Measurements from ENCODE around the gene SLC2A9.
"Not testable (repeated sequence)": the region's sequence is repeated elsewhere in the genome, so short reads cannot be mapped to it uniquely, and the experiment has no call there.

Gene SLC2A9

DNA sequence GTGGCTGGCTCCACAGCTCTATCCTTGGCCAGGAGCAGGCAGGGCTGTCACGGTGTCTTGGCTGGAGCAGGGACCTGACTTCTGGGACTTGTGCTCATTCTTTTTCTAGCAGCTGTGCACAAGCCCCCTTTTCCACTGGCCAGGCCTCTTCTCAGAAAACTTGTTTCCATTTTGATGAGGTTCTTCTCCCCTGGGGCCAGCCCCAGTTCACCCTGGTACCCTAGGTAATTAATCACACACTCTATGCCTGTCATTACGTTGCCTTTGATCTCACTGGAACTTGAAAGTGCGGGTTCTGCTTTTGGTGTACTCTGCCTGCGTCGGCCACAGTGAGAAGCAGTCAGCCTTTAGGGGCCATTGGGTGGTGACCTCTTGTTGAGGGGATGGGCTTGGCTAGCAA lies 213.2 kb downstream of the SLC2A9 start:
- no peak for ATAC-seq
- TF ChIP-seq, protein P1, sequence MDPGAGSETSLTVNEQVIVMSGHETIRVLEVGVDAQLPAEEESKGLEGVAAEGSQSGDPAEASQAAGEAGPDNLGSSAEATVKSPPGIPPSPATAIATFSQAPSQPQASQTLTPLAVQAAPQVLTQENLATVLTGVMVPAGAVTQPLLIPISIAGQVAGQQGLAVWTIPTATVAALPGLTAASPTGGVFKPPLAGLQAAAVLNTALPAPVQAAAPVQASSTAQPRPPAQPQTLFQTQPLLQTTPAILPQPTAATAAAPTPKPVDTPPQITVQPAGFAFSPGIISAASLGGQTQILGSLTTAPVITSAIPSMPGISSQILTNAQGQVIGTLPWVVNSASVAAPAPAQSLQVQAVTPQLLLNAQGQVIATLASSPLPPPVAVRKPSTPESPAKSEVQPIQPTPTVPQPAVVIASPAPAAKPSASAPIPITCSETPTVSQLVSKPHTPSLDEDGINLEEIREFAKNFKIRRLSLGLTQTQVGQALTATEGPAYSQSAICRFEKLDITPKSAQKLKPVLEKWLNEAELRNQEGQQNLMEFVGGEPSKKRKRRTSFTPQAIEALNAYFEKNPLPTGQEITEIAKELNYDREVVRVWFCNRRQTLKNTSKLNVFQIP (CRISPR knock-in tag; IDR thresholded peaks at IDR 0.05; ENCODE audit: borderline replicate concordance, low read depth): no peak
- TF ChIP-seq, protein P2, sequence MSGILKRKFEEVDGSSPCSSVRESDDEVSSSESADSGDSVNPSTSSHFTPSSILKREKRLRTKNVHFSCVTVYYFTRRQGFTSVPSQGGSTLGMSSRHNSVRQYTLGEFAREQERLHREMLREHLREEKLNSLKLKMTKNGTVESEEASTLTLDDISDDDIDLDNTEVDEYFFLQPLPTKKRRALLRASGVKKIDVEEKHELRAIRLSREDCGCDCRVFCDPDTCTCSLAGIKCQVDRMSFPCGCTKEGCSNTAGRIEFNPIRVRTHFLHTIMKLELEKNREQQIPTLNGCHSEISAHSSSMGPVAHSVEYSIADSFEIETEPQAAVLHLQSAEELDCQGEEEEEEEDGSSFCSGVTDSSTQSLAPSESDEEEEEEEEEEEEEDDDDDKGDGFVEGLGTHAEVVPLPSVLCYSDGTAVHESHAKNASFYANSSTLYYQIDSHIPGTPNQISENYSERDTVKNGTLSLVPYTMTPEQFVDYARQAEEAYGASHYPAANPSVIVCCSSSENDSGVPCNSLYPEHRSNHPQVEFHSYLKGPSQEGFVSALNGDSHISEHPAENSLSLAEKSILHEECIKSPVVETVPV (CRISPR knock-in tag; IDR thresholded peaks at IDR 0.05): no peak
- TF ChIP-seq ARNTL (CRISPR knock-in tag; IDR thresholded peaks at IDR 0.05; ENCODE audit: borderline replicate concordance, low read depth): no peak
- TF ChIP-seq ZNF8 (CRISPR knock-in tag; IDR thresholded peaks at IDR 0.05): no peak
- no peak for TF ChIP-seq ZC3H10 (CRISPR knock-in tag; IDR thresholded peaks at IDR 0.05)
- no peak for TF ChIP-seq BACH2 (CRISPR knock-in tag; IDR thresholded peaks at IDR 0.05; ENCODE audit: borderline replicate concordance)
- TF ChIP-seq RARB (CRISPR knock-in tag; IDR thresholded peaks at IDR 0.05): no peak
- TF ChIP-seq SNAI2 (CRISPR knock-in tag; IDR thresholded peaks at IDR 0.05): no peak
- no peak for TF ChIP-seq TOX (CRISPR knock-in tag; IDR thresholded peaks at IDR 0.05; ENCODE audit: borderline replicate concordance)
- TF ChIP-seq, protein P3, sequence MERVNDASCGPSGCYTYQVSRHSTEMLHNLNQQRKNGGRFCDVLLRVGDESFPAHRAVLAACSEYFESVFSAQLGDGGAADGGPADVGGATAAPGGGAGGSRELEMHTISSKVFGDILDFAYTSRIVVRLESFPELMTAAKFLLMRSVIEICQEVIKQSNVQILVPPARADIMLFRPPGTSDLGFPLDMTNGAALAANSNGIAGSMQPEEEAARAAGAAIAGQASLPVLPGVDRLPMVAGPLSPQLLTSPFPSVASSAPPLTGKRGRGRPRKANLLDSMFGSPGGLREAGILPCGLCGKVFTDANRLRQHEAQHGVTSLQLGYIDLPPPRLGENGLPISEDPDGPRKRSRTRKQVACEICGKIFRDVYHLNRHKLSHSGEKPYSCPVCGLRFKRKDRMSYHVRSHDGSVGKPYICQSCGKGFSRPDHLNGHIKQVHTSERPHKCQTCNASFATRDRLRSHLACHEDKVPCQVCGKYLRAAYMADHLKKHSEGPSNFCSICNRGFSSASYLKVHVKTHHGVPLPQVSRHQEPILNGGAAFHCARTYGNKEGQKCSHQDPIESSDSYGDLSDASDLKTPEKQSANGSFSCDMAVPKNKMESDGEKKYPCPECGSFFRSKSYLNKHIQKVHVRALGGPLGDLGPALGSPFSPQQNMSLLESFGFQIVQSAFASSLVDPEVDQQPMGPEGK (CRISPR knock-in tag; IDR thresholded peaks at IDR 0.05; ENCODE audit: borderline replicate concordance): no peak
- TF ChIP-seq GLIS3 (CRISPR knock-in tag; IDR thresholded peaks at IDR 0.05): no peak

DNA sequence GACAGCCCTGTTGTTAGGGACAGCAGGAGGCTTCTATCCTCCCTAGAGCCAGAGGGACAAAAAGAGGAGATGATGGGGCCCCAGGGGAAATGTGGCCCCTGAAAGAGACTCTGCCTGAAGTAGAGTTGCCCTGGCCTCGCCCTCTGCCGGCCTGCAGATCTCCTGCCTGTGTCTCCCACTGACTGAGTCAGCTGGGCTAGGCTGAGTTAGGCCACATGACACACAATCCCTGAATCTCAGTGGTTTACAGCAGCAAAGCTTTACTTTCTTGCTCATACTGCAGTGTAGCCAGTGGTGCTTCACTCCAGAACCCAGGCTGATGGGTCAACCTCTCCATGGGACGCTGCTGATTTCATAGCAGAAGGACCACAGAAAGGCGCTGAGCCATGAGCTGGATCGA lies 216.4 kb downstream of the SLC2A9 start:
- TF ChIP-seq CSDC2 (CRISPR knock-in tag; IDR thresholded peaks at IDR 0.05): no peak
- no peak for TF ChIP-seq ZNF70 (CRISPR knock-in tag; IDR thresholded peaks at IDR 0.05)
- TF ChIP-seq ZC3H10 (CRISPR knock-in tag; IDR thresholded peaks at IDR 0.05): no peak
- TF ChIP-seq ZFP30 (CRISPR knock-in tag; IDR thresholded peaks at IDR 0.05): no peak
- TF ChIP-seq RARB (CRISPR knock-in tag; IDR thresholded peaks at IDR 0.05): no peak
- no peak for TF ChIP-seq ISL1 (CRISPR knock-in tag; IDR thresholded peaks at IDR 0.05)
- no peak for TF ChIP-seq PPARA (CRISPR knock-in tag; IDR thresholded peaks at IDR 0.05; ENCODE audit: borderline replicate concordance)
- TF ChIP-seq, protein P4, sequence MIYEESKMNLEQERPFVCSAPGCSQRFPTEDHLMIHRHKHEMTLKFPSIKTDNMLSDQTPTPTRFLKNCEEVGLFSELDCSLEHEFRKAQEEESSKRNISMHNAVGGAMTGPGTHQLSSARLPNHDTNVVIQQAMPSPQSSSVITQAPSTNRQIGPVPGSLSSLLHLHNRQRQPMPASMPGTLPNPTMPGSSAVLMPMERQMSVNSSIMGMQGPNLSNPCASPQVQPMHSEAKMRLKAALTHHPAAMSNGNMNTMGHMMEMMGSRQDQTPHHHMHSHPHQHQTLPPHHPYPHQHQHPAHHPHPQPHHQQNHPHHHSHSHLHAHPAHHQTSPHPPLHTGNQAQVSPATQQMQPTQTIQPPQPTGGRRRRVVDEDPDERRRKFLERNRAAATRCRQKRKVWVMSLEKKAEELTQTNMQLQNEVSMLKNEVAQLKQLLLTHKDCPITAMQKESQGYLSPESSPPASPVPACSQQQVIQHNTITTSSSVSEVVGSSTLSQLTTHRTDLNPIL (CRISPR knock-in tag; IDR thresholded peaks at IDR 0.05; ENCODE audit: low read depth): no peak
- TF ChIP-seq ZFP3 (CRISPR knock-in tag; IDR thresholded peaks at IDR 0.05): no peak
- TF ChIP-seq TOX (CRISPR knock-in tag; IDR thresholded peaks at IDR 0.05; ENCODE audit: borderline replicate concordance): no peak
- no peak for TF ChIP-seq ZNF565 (CRISPR knock-in tag; conservative IDR thresholded peaks at IDR 0.05; ENCODE audit: low read depth)
- TF ChIP-seq OSR1 (CRISPR knock-in tag; IDR thresholded peaks at IDR 0.05): no peak
- TF ChIP-seq, protein P2 (CRISPR knock-in tag; IDR thresholded peaks at IDR 0.05): no peak
- no peak for TF ChIP-seq SNAI2 (CRISPR knock-in tag; IDR thresholded peaks at IDR 0.05)
- TF ChIP-seq ARNTL (CRISPR knock-in tag; IDR thresholded peaks at IDR 0.05; ENCODE audit: borderline replicate concordance, low read depth): no peak
- no peak for TF ChIP-seq TCF4 (CRISPR knock-in tag; IDR thresholded peaks at IDR 0.05; ENCODE audit: borderline replicate concordance)
- TF ChIP-seq, protein P1 (CRISPR knock-in tag; IDR thresholded peaks at IDR 0.05; ENCODE audit: borderline replicate concordance, low read depth): no peak
- ATAC-seq: no peak

DNA sequence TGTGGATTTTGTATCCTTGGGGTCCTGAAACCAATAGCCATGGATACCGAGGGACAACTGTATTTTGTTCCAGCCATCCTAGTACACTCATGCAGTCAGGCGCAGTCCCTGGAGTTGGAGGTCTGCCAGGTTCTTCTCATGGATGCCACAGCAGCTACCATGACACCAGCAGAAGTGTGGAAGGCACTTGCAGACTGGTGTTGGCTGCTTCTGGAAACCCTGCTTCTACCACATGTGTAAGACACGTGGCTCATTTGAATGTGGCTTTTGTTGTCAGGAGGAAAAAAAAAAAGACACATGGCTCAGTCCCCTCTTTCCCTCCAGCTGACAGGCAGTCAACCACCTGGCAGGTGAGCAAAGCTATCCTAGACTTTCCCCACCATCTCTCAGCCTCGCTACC lies 220.4 kb downstream of the SLC2A9 start:
- ATAC-seq: no peak
- no peak for TF ChIP-seq ESRRG (CRISPR knock-in tag; IDR thresholded peaks at IDR 0.05)
- TF ChIP-seq ISL1 (CRISPR knock-in tag; IDR thresholded peaks at IDR 0.05): no peak
- TF ChIP-seq, protein P3 (CRISPR knock-in tag; IDR thresholded peaks at IDR 0.05; ENCODE audit: borderline replicate concordance): no peak
- TF ChIP-seq GLIS3 (CRISPR knock-in tag; IDR thresholded peaks at IDR 0.05): no peak
- TF ChIP-seq BACH2 (CRISPR knock-in tag; IDR thresholded peaks at IDR 0.05; ENCODE audit: borderline replicate concordance): no peak
- TF ChIP-seq CSDC2 (CRISPR knock-in tag; IDR thresholded peaks at IDR 0.05): no peak
- no peak for TF ChIP-seq TOX (CRISPR knock-in tag; IDR thresholded peaks at IDR 0.05; ENCODE audit: borderline replicate concordance)
- TF ChIP-seq ZFP30 (CRISPR knock-in tag; IDR thresholded peaks at IDR 0.05): no peak
- TF ChIP-seq SNAI2 (CRISPR knock-in tag; IDR thresholded peaks at IDR 0.05): no peak
- TF ChIP-seq PPARA (CRISPR knock-in tag; IDR thresholded peaks at IDR 0.05; ENCODE audit: borderline replicate concordance): no peak
- no peak for TF ChIP-seq TCF4 (CRISPR knock-in tag; IDR thresholded peaks at IDR 0.05; ENCODE audit: borderline replicate concordance)
- TF ChIP-seq, protein P1 (CRISPR knock-in tag; IDR thresholded peaks at IDR 0.05; ENCODE audit: borderline replicate concordance, low read depth): no peak

DNA sequence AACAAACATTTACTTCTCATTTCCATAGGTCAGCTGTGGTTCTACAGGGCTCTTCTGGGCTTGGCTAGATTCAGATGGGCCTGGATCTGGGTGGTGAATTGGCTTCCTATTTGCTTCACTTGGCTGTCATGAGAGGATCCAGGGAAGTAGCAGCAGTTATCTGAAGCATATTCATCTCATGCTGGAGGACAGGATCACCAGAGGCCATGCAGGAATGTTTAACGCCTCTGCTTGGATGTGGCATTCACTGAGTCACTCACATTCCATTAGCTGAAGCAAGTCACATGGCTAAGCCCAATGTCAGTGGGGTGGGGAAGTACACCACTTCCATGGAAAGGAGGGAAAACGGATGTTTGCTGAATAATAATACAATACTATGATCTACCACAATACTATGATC lies 224.7 kb downstream of the SLC2A9 start:
- ATAC-seq: not testable (repeated sequence)
